Sciatic nerve (tissue), 2 donors: ENCODE results near the gene MYH7. TPM values are rescaled to one million over a fixed set of nuclear protein-coding genes. Genes with fewer than 3 reads are reported as not detected.

Experiments
- ATAC-seq: fragments of 200-7000 bp; cut with Tn5 transposase; one replicate; pipeline ENCODE4 v1.9.1; 2020; ENCODE audit warnings: mild to moderate bottlenecking, moderate library complexity
- DNase-seq: peaks from one replicate; pipeline ENCODE4 v3.0.0-alpha.2; 2020; ENCODE audit warnings: low spot score
- intact Hi-C: fragments of 100-400 bp; cut with DNase I; formaldehyde crosslinking; loops from one replicate; pipeline ENCODE4 v1.14.2; 2022
- microRNA-seq: library from miRNA; unstranded; fragments of <30 nt; microRNA quantifications from one replicate; pipeline ENCODE4 v1.2.0, GENCODE V29; 2020
- total RNA-seq: library from RNA; stranded (reverse); fragmentation: NEBNext Ultra II Directional; extraction: Animal tissue kit (Norgen Biotek cat#: 25700); gene quantifications from one replicate; pipeline ENCODE4 v1.2.1, GENCODE V29; 2021
- donor health status: DM: no; HTN: no; CAD: no.
- donor health status: DM: no; HTN: no; CAD: no.

Gene MYH7
- total RNA-seq, 1 donor from 2014 or later = 0.18 TPM

DNA sequence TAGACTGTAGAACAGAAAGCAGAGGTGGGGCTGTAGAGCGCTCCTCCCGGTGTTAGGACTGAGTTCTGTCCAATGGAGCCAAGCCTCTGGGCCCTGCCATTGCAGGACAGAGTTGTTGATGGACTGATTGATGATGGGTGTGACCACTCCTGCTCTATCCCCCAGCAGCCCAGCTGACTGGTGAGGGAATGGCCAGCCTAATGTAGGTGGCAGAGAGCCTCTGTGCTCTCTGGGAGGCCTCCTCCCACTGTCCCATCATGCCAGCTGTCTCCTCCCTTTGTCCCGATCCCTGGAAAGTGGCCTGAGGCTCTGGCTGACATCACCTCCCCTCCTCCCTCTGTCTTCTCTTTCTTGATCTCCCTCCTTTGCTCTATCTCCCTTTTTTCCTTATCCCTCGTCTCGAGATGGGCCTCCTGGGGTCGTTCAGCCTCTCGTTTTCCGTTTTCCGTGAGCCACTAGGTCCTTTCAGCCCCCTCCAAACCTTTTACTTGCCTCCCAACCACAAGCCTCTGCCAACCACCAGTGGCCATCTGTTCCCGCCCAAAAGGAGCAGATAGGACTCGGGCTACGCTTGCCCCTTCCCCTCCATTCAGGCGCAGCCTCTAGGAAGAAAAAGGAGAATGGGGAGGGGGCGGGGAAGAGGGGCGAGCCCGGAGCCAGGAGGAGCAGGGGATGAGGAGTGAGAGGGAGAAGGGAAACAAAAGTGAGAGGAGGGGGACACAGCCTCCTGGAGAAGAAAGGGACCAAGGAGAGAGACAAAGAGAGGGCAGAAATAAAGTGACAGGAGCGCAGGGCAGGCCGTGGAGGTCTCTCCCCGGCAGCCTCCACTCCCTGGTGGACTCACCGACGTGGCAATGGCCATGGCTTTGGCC is 71.1 kb downstream of the MYH7 start:
- intact Hi-C loops = no loop called here
- peak; percentile 71 for ATAC-seq
- DNase-seq = peak; percentile 62

Small RNAs within 50 kb of the gene (microRNA-seq; reads per million reads assigned to microRNA genes)
- gene MIR208A (4.0 reads per million, percentile 7 among the genes with 10 or more reads in this experiment), gene MIR208B (84.7 reads per million, percentile 54 among the genes with 10 or more reads in this experiment)

Other genes with a start within 250 kb of the MYH7 start
- gene RNF212B, start 197.7 kb downstream of the MYH7 start, total RNA-seq = not detected
- 8.3 TPM for gene HOMEZ, start 149.5 kb downstream of the MYH7 start, total RNA-seq
- 24.0 TPM for gene PPP1R3E, start 132.8 kb downstream of the MYH7 start, total RNA-seq
- 56.5 TPM for gene BCL2L2, start 128.8 kb downstream of the MYH7 start, total RNA-seq
- 135 TPM for gene PABPN1, start 114.2 kb downstream of the MYH7 start, total RNA-seq
- gene SLC22A17, start 82.8 kb downstream of the MYH7 start, total RNA-seq = 67.3 TPM
- 46.6 TPM for gene EFS, start 70.5 kb downstream of the MYH7 start, total RNA-seq
- gene IL25, start 62.9 kb downstream of the MYH7 start, total RNA-seq = not detected
- gene CMTM5, start 58.6 kb downstream of the MYH7 start, total RNA-seq = 75.3 TPM
- gene MYH6, start 27.4 kb downstream of the MYH7 start, total RNA-seq = not detected
- gene NGDN, start 34.0 kb upstream of the MYH7 start, total RNA-seq = 41.1 TPM
- gene ZFHX2, start 116.1 kb upstream of the MYH7 start, total RNA-seq = 7.4 TPM
- 19.7 TPM for gene THTPA, start 120.6 kb upstream of the MYH7 start, total RNA-seq
- 59.6 TPM for gene AP1G2, start 132.1 kb upstream of the MYH7 start, total RNA-seq
- gene JPH4, start 143.1 kb upstream of the MYH7 start, total RNA-seq = 0.85 TPM
- gene DHRS2, start 200.7 kb upstream of the MYH7 start, total RNA-seq = not detected